ENCODE results near the gene CMTR2. TPM values are rescaled to one million over a fixed set of nuclear protein-coding genes. Genes with fewer than 3 reads are reported as not detected.

Gene CMTR2
- total RNA-seq, 1 experiment from 2014 or later = 15.5 TPM

- no CpG with 5 or more reads among the region's 7 CpGs for WGBS (ENCODE audit: extremely low coverage, insufficient read length, low lambda C conversion rate)
These were observed 41.7 kb downstream of the CMTR2 start for GRCh38 chr16:71247478-71247877.

More at GRCh38 chr16:71247478-71247877, 41.7 kb downstream of the CMTR2 start:
- H3K4ac ChIP-seq (ENCODE audit: low read depth, low read length) = no peak overlapping the region
- H4K20me1 ChIP-seq (ENCODE audit: control insufficient read depth, insufficient read depth, insufficient read length) = no peaks in the 10 kb centered on the region
- H3K79me1 ChIP-seq (ENCODE audit: insufficient read depth, low read depth, low read length, poor library complexity, severe bottlenecking) = no peaks in the 10 kb centered on the region
- no peak overlapping the region for H2BK5ac ChIP-seq (ENCODE audit: insufficient read length, low read length)
- Mint-ChIP-seq H3K27me3 (ENCODE audit: low read depth) (no peaks in the 10 kb centered on the region), H3K27ac (no peak overlapping the region), H3K36me3 (ENCODE audit: insufficient read depth in 1 of 3, low read depth in 3 of 3) (no peaks in the 10 kb centered on the region), H3K9me3 (no peaks in the 10 kb centered on the region), H3K4me1 (peaks cover 15 to 22% of the 10 kb centered on the region in 2 experiments), H3K4me3 (no peak overlapping the region)
- no peak overlapping the region for H4K8ac ChIP-seq (replicated peaks; ENCODE audit: insufficient read length, low read depth, low read length)
- H2BK120ac ChIP-seq (ENCODE audit: low read depth, low read length, poor library complexity, severe bottlenecking) = no peak overlapping the region
- no peak overlapping the region for H2AK5ac ChIP-seq (ENCODE audit: insufficient read length, low read length)
- H4K5ac ChIP-seq (ENCODE audit: insufficient read length, low read depth, low read length) = no peak overlapping the region
- no peak overlapping the region for H3K27ac ChIP-seq (ENCODE audit: insufficient read length, low read depth, low read length)
- no peak overlapping the region for H3K23ac ChIP-seq (ENCODE audit: insufficient read length, low read depth, low read length)
- no peak overlapping the region for H4K91ac ChIP-seq (ENCODE audit: insufficient read length, low read depth, low read length)
- H3K9ac ChIP-seq (ENCODE audit: extremely low read depth, insufficient read length, low read length) = no peak overlapping the region
- H2BK15ac ChIP-seq (ENCODE audit: low read depth, low read length) = no peak overlapping the region
- H3K79me2 ChIP-seq (ENCODE audit: insufficient read depth, low read length) = no peaks in the 10 kb centered on the region
- H3K4me2 ChIP-seq (ENCODE audit: insufficient read depth, insufficient read length, low read length) = no peak overlapping the region
- no peak overlapping the region for H3T11ph ChIP-seq (ENCODE audit: low read length)
- no peaks in the 10 kb centered on the region for H3K23me2 ChIP-seq (ENCODE audit: insufficient read length, low read depth, low read length, poor library complexity, severe bottlenecking)
- H2AFZ ChIP-seq (ENCODE audit: low read length) = no peak overlapping the region
- no peaks in the 10 kb centered on the region; the same call in 1 of the 2 replicates for H3K4me1 ChIP-seq (ENCODE audit: insufficient read depth, low read length)
- H2BK20ac ChIP-seq (ENCODE audit: low read depth, low read length, poor library complexity, severe bottlenecking) = no peak overlapping the region
- H3K18ac ChIP-seq (ENCODE audit: insufficient read length, low read depth, low read length) = no peak overlapping the region
- no peak overlapping the region for H2BK12ac ChIP-seq (ENCODE audit: insufficient read length, low read depth, low read length)
- no peak overlapping the region for H3K56ac ChIP-seq (ENCODE audit: insufficient read length, low read depth, low read length)
- no peak for TF ChIP-seq CTCF (conservative IDR thresholded peaks at IDR 0.05)
- H3K27me3 ChIP-seq (ENCODE audit: insufficient read depth, low read length) = no peaks in the 10 kb centered on the region
- no peak for DNase-seq
- H3K9me3 ChIP-seq (ENCODE audit: control insufficient read depth, low read depth, low read length) = no peaks in the 10 kb centered on the region
- no peak overlapping the region for H3K14ac ChIP-seq (ENCODE audit: insufficient read depth, low read length)

Data from H9 (cell line).